Spinal cord (tissue), 10 donors: Measurements from ENCODE around the gene RAB15. TPM values are rescaled to one million over a fixed set of nuclear protein-coding genes. Genes with fewer than 3 reads are reported as not detected.
A peak's percentile ranks its signal among the peaks of the same experiment; 100 is the strongest.

ENCODE experiments used
- DNase-seq, 6 donors: peaks; one replicate each; pipeline versions ENCODE4 v3.0.0 to v3.0.0-alpha.2; 2013 to 2015; ENCODE audit warnings: low spot score in 6 of 6, low read depth in 4 of 6
- H3K27ac ChIP-seq: one replicate; pipeline ENCODE4 v1.5.1; 2013; ENCODE audit warnings: low read depth, low read length, control low read depth
- H3K27me3 ChIP-seq: one replicate; pipeline ENCODE4 v1.6.1; 2013; ENCODE audit warnings: low read length; ENCODE audit not compliant: control insufficient read depth, insufficient read depth
- H3K36me3 ChIP-seq: one replicate; pipeline ENCODE4 v1.6.1; 2013; ENCODE audit warnings: low read length; ENCODE audit not compliant: control insufficient read depth, insufficient read depth
- H3K4me1 ChIP-seq: one replicate; pipeline ENCODE4 v1.6.1; 2013; ENCODE audit warnings: low read length; ENCODE audit not compliant: control insufficient read depth, insufficient read depth
- H3K4me3 ChIP-seq: one replicate; pipeline ENCODE4 v1.5.1; 2013; ENCODE audit warnings: low read depth, low read length, control low read depth
- H3K9me3 ChIP-seq: one replicate; pipeline ENCODE4 v1.6.1; 2013; ENCODE audit warnings: low read length; ENCODE audit not compliant: control insufficient read depth, insufficient read depth
- WGBS: methylation state at CpG from one replicate; pipeline ENCODE4 v1.1.5; 2013; ENCODE audit warnings: missing lambda C conversion rate; ENCODE audit not compliant: insufficient coverage; 5-methylcytosine and 5-hydroxymethylcytosine counted together
- polyA plus RNA-seq, 2 donors: library from polyadenylated mRNA; unstranded; fragments of 120-200 nt; gene quantifications; one replicate each; pipeline ENCODE4 v1.2.1, GENCODE V29; 2013; ENCODE audit not compliant: insufficient read length in 2 of 2
- total RNA-seq, 2 donors: library from RNA; depleted of rRNA in 1 of 2; stranded (reverse); fragments of 120-200 nt in 1 of 2; fragments of >200 nt in 1 of 2; gene quantifications; one replicate each; pipeline versions ENCODE4 v1.2.3 to v1.2.4, GENCODE V29; 2013 to 2014
- donor health status: healthy.

Gene RAB15
- total and polyA plus RNA-seq, 4 donors: 23.5 to 102 (median 57.6) TPM

GRCh38 chr14:64993266-64993930 is 21.3 kb upstream of the RAB15 start:
- Histone ChIP-seq H3K27ac (no peak overlapping the region), H3K27me3 (no peaks in the 10 kb centered on the region), H3K4me1 (peaks cover 9% of the 10 kb centered on the region), H3K4me3 (no peak overlapping the region), H3K36me3 (peaks cover 3% of the 10 kb centered on the region), H3K9me3 (no peaks in the 10 kb centered on the region)
- DNase-seq: no peak
- WGBS: 100% methylated on average over 3 of the region's 3 CpGs

GRCh38 chr14:64992328-64992885 is 20.3 kb upstream of the RAB15 start:
- WGBS: 100% methylated on average over 3 of the region's 5 CpGs
- Histone ChIP-seq H3K4me1 (peaks cover 13% of the 10 kb centered on the region), H3K9me3 (no peaks in the 10 kb centered on the region), H3K36me3 (peaks cover 3% of the 10 kb centered on the region), H3K27ac (no peak overlapping the region), H3K27me3 (no peaks in the 10 kb centered on the region), H3K4me3 (no peak overlapping the region)
- no peak for DNase-seq

GRCh38 chr14:64990939-64991338 is 18.8 kb upstream of the RAB15 start:
- H3K9me3 ChIP-seq: no peaks in the 10 kb centered on the region
- no peak for DNase-seq
- 100% methylated on average over 2 of the region's 4 CpGs for WGBS
- no peak overlapping the region for H3K4me3 ChIP-seq
- H3K27me3 ChIP-seq: no peaks in the 10 kb centered on the region
- H3K4me1 ChIP-seq: peaks cover 12% of the 10 kb centered on the region
- H3K27ac ChIP-seq: no peak overlapping the region
- H3K36me3 ChIP-seq: peaks cover 3% of the 10 kb centered on the region

GRCh38 chr14:64990296-64990695 is 18.2 kb upstream of the RAB15 start:
- 62% methylated on average over 1 of the region's 3 CpGs for WGBS
- Histone ChIP-seq H3K4me3 (no peak overlapping the region), H3K9me3 (no peaks in the 10 kb centered on the region), H3K4me1 (peaks cover 12% of the 10 kb centered on the region), H3K27me3 (no peaks in the 10 kb centered on the region), H3K27ac (no peak overlapping the region), H3K36me3 (peaks cover 3% of the 10 kb centered on the region)
- no peak for DNase-seq

- Histone ChIP-seq H3K4me3 (peak overlapping the region; percentile 95), H3K27me3 (peaks cover 3% of the 10 kb centered on the region), H3K9me3 (no peaks in the 10 kb centered on the region), H3K4me1 (peaks cover 15% of the 10 kb centered on the region), H3K27ac (peak overlapping the region; percentile 97), H3K36me3 (peaks cover 3% of the 10 kb centered on the region)
- 2% methylated on average over 8 of the region's 8 CpGs for WGBS
- no peak for DNase-seq
Measured at GRCh38 chr14:64987438-64987767, 15.3 kb upstream of the RAB15 start.

- DNase-seq: peak; percentile 97 to 100 (median 98)
- Histone ChIP-seq H3K27ac (peak within 1 kb of the TSS; percentile 97), H3K36me3 (peaks cover 3% of the 10 kb centered on the region), H3K9me3 (no peaks in the 10 kb centered on the region), H3K27me3 (peaks cover 3% of the 10 kb centered on the region), H3K4me1 (peaks cover 15% of the 10 kb centered on the region), H3K4me3 (peak within 1 kb of the TSS; percentile 95)
- WGBS: 0% methylated on average over 63 of the region's 65 CpGs
Measured at GRCh38 chr14:64986648-64987437, 14.7 kb upstream of the RAB15 start, which contains the start of gene FNTB. Gene FNTB, plus strand, starts transcription at chr14:64986895. Its CDS starts 59 bp downstream, at chr14:64986954.

GRCh38 chr14:64983439-64984310 is 11.5 kb upstream of the RAB15 start:
- Histone ChIP-seq H3K27me3 (peaks cover 3% of the 10 kb centered on the region), H3K27ac (no peak overlapping the region), H3K36me3 (no peaks in the 10 kb centered on the region), H3K4me3 (no peak overlapping the region), H3K9me3 (no peaks in the 10 kb centered on the region), H3K4me1 (peaks cover 11% of the 10 kb centered on the region)
- 4% methylated on average over 3 of the region's 15 CpGs for WGBS
- DNase-seq: peak in 4 of 6 donors; percentile 15 to 93 (median 65)

- Histone ChIP-seq H3K4me3 (no peak overlapping the region), H3K9me3 (no peaks in the 10 kb centered on the region)
- 100% methylated on average over 1 of the region's 5 CpGs for WGBS
Measured at GRCh38 chr14:64979336-64980074, 7.4 kb upstream of the RAB15 start.

GRCh38 chr14:64974563-64974962 is 2.4 kb upstream of the RAB15 start:
- Histone ChIP-seq H3K36me3 (no peaks in the 10 kb centered on the region), H3K4me1 (peaks cover 22% of the 10 kb centered on the region), H3K9me3 (no peaks in the 10 kb centered on the region), H3K4me3 (no peak overlapping the region), H3K27me3 (no peaks in the 10 kb centered on the region), H3K27ac (no peak overlapping the region)
- 12% methylated on average over 6 of the region's 8 CpGs for WGBS
- peak in 1 of 6 donors; percentile 22 for DNase-seq

More at GRCh38 chr14:64979336-64980074, 7.4 kb upstream of the RAB15 start:
- no peaks in the 10 kb centered on the region for H3K36me3 ChIP-seq
- H3K27me3 ChIP-seq: no peaks in the 10 kb centered on the region
- peaks cover 3% of the 10 kb centered on the region for H3K4me1 ChIP-seq
- no peak overlapping the region for H3K27ac ChIP-seq
- no peak for DNase-seq
